T1000 (cell line): ENCODE data around the gene PGF.
"Not testable (repeated sequence)": the region's sequence is repeated elsewhere in the genome, so short reads cannot be mapped to it uniquely, and the experiment has no call there.

Experiments used
- DNase-seq: peaks from one replicate; lab custom pipeline; 2025; ENCODE audit warnings: mixed read lengths; lab: John Stamatoyannopoulos, UW

Gene PGF

DNA sequence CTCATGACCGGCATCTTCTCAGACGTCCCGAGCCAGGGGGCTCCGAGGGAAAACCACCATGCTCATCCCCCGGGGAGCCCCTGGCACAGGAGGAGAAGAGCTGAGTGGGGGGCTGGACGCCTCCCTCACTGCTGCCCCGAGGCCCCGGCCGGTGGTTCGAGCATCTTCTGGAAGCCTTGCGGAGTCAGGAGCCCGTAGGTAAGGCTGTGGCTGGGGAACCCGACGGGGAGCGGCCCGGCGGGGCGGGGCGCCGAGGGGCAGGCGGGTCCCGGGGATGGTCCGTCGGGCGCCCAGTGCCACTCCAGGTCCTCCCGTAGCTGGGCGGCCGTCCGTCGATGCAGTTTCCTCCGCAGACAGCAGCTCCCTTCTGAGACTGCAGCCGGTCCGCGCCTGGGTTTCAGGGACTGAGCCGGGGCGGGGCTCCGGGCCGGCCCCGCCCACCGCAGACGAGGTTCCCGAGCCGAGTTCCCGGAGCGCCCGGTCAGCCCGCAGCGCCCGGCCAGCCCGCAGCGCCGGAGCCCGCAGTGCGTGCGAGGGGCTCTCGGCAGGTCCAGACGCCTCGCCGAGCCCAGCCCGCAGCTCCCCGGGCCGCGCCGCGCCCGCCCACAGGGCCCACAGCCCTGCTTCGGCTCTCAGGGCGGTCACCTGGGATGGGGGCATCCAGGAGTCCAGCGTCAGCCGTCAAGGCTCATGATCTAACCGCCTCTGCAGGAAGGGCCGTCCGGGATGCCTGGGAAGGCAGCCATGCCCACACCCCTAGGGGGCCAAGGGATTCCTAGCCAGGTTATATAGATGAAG is at the start of gene PGF:
Gene PGF, minus strand, starts transcription at position 369 of the 798 bp plus-strand sequence. Its CDS starts 355 bp downstream, at position 14.
- peak; percentile 26 for DNase-seq

DNA sequence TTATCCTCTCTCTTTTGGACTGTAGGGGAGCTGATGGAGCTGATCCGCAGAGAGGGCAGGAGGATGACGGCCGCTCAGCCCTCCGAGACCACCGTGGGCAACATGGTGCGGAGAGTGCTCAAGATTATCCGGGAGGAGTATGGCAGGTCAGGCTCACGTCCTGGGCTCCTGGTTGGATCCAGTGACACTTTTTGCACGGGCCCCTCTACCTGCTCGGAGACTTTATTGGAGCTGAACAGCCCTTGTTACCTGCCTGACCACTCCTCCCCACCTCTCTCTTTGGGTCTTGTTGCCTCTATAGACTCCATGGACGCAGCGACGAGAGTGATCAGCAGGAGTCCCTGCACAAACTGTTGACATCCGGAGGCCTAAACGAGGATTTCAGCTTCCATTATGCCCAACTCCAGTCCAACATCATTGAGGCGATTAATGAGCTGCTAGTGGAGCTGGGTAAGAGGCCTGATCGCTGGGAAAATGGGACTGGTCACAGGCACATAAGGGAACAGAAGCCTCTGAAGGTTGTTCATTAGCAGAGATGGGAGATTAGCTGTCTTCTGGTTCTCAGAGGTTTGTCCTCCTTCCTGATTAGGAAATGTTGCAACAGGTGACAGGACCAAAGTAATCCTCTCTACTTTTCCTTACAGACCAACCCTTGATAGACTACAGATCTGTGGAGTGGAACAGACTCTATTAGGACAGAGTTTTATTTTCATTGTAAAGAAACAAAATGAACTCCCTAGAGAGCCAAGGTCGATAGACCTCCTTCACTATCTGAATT is 48.0 kb upstream of the PGF start:
- DNase-seq: no peak

DNA sequence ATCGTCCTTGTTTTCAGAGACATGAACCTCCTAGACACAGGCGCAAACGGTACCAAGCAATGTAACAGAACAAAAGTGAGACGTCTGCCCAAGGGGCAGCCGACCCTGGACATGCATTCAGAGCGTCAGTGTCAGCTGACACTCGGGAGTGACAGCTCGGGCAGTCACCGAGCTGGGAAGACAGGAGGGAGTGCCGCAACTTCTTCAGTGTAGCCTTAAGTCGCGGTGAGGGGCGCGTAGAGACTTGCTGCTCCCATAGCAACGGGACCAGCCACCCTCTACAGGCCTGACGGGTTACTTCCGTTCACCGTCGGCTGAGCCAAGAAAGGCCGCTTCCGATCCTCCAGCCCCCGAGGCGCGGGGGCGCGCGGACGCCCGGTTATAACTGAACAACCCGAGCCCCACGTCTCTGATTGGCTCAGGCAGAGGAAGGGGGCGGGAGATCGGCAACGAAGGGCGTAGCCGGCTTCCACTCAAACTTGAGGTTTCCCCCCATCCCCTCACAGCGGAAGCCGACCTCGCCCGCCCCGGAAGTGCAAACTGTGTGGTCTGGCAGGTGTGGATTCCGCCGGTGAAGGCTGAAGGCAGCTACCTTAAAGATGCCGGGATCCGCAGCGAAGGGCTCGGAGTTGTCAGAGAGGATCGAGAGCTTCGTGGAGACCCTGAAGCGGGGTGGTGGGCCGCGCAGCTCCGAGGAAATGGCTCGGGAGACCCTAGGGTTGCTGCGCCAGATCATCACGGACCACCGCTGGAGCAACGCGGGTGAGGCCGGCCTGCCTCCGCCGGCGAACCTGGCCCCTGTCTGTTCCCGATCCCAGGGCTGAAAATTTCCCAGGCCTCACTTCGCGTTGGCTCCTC is 47.2 kb upstream of the PGF start, which contains the start of gene EIF2B2:
Gene EIF2B2, plus strand, starts transcription at position 530 of the 858 bp plus-strand sequence. Its CDS starts 70 bp downstream, at position 600.
- peak; percentile 95 for DNase-seq

DNA sequence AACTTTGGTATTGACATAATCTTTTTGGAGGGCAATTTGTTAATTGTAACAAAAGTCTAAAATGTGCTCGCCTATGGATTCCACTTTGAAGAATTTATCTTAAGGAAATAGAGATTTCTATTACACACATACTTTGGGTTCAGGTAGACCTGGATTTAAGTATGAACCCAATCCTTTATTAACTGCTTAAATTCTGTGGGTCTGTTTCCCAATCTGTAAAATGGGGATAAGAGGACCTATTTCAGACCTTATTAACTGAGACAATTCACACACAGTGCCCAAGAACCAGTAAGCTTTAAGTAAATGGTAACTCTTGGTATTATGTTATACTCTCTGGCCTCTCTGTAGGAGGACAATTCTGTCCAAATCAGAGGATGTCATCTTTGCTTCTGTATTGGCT is 46.5 kb upstream of the PGF start:
- DNase-seq: no peak

DNA sequence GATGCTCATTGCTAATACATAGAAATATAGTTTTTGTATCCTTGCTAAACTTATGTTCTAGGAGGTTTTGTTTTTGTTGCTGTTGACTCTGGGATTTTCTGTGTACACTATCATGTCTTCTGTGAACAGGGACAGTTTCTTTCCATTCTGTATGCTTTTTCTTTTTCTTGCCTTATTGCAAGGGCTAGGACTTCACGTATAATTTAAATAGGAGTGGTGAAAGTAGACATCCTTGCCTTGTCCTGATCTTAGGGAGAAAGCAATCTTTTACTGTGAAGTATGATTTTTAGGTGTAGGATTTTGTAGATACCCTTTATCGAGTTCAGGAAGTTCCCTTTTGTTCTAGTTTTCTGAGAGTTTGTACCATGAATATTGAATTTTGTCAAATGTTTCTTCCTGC is 45.9 kb upstream of the PGF start:
- DNase-seq: no peak

DNA sequence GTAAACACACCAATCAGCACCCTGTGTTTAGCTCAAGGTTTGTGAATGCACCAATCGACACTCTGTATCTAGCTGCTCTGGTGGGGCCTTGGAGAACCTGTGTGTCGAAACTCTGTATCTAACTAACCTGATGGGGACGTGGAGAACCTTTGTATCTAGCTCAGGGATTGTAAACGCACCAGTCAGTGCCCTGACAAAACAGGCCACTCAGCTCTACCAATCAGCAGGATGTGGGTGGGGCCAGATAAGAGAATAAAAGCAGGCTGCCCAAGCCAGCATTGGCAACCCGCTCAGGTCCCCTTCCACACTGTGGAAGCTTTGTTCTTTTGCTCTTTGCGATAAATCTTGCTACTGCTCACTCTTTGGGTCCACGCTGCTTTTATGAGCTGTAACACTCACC is 40.4 kb upstream of the PGF start:
- DNase-seq: not testable (repeated sequence)

DNA sequence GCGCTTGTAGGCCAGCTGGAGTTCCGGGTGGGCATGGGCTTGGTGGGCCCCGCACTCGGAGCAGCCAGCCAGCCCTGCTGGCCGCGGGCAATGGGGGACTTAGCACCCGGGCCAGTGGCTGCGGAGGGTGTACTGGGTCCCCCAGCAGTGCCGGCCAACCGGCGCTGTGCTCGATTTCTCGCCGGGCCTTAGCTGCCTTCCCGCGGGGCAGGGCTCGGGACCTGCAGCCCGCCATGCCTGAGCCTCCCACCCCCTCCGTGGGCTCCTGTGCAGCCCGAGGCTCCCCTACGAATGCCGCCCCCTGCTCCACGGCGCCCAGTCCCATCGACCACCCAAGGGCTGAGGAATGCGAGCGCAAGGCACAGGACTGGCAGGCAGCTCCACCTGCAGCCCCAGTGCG is 38.8 kb upstream of the PGF start:
- not testable (repeated sequence) for DNase-seq

DNA sequence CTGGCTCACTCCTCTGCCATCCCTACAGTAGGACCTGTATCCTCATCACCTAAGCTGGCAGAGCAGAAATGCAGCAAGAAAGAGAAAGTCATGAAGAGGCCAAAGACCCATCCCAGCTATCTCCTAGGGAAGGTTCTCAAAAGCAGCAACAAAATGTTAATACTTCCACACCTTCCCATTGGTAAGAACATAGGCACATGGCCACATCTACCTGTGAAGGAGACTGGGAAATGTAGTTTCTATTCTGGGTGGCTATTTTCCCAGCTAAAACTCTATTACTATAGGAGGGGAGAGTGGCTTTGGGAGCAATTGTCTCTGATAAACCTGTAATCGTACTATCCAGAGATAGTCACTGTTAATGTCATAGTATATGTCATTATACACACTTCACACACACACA is 33.6 kb upstream of the PGF start:
- no peak for DNase-seq

DNA sequence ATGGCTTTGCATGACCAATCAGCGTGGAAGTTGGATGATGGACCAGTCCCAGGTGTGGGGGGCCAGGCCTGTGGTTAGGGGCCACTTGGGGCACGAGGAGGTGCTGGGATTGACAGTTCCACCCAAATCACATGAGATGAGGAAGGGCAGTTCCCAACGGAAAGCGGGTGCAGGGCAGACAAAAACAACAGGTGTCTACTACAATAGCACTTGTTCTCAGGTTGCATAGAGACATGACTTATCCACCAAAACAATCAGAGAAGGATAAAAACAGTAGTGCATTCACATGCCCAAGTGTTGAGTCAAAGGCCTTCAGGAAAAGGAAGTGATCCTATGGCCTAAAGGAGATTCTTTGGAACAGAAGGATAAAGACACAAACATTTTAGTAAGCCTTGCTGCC is 32.7 kb upstream of the PGF start:
- DNase-seq: no peak

DNA sequence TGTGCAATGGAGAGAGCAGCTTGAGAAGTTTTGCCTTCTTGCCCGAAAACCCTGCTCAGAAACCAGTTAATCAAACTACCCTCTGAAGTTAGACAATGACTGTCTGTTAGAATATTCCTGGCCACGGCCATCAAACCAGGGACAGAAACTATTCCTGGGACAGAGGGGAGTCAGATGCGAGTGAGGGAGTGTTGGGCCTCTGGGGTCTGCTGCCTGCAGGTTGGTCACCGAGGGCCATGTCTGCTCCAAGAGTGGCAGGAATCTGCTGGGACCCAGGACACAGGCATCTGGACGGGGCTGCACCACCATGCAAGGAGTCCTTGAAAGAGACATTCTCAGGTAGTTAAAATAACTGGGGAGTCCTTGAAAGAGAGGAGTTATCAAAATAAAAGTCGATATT is 30.4 kb upstream of the PGF start:
- DNase-seq: no peak

DNA sequence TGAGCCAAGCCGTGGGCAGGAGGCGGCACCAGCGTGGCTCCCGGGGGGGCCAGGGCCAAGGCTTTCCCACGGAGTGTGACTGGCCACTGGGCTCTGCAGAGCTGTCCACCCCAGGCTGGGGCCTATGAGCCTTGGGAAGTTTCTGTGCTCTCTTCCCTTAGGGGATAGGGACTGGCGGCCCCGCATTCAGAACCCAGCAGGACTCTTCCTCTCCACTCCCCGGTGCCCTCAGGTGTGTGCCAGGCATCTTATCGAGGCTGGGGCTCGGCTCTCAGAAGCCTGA is 29.6 kb upstream of the PGF start:
- DNase-seq: no peak

DNA sequence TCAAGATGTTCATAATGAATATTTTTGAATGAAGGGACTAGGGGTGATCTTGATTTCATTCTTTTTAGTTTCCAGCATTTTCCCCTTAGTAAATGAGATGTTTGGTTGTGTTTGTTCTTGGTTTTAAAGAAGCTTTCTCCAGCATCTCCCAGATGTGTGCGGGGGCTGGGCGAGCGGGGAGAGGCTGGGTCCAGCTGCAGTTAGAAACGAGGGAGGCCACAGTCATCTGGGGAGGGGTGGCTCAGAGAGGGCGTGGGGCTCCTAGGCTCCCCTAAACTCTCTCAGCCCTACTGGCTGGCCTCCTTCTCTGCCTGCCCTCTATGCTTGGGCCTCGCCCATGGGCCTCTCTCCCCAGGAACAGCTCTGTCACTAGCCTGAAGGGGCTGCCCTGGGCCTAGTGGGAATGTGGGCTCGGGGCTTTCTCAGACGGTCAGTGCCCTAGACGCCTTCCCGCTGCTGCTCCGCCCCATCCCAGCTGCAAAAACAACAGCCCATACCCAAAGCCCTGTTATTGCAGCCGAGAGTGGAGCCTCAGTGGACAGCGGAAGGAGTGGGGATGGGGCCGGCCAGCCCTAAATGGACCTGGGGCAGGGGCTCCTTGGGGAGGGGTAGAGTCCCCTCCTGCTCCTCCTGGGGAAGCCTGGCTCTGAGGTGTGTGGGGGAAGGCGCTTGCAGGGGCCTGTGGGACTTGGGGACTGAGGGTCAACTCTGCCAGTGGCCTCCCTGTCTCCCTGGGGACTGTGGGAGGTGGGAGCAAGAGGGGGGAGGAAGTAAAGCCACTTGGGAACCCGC is 29.0 kb upstream of the PGF start:
- no peak for DNase-seq

DNA sequence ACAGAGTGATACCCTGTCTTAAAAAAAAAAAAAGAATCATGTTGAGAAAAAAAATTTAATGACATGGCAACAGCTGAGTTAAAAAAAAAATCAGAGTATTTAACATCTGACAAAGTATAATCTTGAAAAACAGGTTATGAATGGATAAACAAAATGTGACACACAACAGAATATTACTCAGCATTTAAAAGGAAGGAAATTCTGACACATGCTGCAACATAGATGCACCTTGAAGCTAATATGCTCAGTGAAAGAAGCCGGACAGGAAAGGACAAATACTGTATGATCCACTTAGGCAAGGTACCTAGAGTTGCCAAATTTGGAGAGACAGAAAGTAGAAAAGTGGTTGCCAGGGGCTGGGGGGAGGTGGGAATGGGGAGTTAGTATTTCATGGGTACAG is 27.9 kb upstream of the PGF start:
- no peak for DNase-seq

DNA sequence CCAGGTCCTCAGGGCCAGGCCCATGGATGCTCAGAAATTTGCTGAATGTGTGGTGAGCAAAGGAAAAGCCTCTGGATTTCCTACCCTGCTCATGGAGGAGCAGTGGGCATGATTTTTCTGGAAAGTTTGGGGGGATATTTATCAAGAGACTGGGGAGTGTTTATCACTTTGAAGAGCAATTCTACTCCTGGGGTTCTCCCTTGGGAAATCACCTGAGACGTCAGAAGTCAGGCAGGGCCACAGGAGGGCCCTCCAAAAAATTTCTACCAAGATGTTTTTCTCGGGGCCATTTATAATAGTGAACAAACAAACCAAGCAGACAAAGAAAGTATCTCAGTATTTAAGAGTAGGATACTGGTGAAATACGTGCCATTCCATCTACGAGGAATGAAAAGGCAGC is 27.3 kb upstream of the PGF start:
- DNase-seq: no peak

DNA sequence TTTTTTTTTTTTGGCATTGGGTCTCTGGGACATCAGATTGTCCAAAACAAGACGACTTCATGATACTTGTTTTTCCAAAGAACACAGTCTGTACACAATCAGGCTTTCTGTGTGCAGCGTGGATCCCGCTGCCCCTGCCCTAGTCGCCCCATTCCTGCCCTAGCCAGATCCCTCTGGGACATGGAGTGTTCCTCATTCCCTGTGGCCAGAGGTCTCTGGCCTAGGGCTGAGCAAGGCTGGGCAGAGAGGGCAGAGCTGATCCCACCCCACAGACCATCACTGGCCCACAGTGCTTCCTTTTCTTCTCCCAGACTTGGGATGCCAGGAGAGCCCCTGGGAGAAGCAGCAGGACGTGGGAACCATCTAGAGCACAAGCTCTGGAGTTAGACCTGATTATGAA is 26.4 kb upstream of the PGF start:
- no peak for DNase-seq

DNA sequence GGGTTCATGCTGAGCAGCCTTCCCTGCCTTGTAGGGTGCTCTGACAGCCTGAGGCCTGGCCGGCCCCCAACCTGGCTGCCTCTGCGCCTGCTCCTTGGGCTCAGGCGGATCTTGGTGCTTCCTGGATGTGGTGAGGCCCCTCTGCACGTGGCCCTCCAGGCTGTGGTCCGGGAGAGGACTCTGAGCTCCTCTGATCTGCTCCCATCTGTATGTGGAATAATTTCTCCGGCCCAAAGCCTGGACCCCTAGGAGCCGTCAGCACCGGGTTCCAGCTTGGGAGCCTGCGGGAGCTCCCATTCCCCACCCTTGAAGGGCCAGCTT is 26.0 kb upstream of the PGF start:
- DNase-seq: no peak

DNA sequence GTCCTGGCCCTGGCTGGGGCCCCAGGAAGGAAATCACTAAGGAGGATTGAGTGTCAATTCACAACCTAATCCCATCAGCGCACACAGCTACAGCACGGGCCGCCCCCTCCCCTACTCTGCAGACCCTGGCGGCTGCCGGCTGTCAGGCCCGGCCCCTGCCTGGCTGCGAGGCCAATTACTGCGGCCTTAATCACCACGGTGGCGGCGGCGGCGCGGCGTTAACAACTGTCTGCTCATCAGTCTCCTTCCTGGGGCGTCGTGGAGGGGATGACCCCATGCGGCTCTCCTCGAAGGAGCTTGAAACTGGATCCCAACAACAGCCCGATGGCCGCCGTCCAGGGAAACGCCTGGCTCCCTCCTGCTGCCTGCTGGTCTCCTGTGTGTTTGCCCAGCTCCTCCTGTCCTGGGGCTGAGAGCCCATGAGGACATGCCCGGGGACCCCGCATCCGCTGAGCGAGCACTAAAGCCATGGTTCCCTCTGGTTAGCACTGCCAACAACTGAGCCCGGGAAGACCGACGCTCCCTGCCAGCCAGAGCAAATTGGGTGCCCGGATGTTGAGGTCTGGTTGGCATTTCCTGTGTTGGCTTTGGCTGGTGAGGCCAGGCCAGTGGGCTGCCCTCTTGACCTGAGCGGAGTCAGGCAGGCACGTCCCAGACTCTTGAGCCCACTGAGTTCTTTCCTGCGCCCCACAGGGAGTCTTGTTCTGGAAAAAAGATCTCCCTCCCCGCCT is 25.5 kb upstream of the PGF start:
- no peak for DNase-seq

DNA sequence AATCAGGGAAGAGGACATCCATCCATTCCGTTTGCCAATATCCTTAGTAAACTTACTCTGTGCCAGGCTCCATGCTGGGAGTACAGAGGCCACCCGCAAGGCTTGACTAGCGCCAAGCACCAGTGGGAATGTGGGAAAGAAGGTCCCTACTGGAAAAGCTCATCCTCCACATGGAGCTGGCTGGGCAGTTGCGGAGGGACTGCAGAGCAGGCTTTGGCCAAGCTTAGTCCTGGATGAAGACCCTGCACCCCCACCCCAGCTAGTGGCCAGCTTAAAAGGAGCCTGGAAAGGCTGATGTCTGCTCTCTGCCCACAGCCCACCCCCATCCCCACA is 25.0 kb upstream of the PGF start:
- DNase-seq: no peak

DNA sequence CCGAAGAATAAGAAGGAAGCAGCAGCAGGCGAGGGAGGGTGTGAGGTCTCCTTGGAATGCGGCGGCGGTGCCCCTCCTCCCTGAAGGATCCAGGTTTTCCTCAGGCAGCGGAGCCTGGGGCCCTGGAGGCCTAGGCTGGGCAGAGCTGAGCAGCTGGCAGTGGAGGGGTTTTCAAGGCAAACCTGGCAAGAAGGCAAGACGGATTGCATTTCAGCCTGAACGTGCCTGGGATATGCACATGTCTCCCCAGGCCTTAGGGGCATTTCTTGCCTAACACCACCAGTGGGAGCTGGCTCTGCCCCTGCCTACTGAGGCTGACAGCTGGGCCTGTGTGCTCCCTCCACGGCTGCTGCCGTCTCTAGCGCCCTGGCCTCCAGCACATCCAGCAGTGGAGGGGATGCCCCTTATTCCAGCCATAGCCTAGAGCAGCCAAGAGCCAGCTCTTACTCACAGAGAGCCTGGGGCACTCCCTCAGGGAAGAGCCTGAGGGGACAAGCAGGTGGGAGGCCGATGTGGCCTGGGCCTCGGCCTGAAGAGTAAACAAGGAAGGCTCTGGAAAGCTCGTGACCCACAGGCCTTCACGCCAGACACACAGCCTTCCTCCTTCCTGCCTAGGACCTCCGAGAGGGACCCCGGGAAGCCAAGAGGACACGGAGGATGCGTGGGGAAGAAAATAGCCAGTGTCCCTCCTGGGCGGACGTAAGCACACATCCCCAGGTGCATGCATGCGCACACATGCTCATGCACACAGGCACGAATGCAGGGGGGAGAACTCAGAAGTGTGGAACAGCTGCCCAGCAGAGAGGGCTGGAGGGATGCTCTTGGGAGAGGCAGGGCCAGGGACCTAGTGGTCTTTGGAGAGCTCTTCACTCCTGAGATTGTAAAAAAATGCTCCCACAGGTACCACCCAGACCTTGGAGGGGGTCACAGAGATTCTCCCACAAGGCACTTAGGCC is 24.3 kb upstream of the PGF start:
- DNase-seq: peak; percentile 78

DNA sequence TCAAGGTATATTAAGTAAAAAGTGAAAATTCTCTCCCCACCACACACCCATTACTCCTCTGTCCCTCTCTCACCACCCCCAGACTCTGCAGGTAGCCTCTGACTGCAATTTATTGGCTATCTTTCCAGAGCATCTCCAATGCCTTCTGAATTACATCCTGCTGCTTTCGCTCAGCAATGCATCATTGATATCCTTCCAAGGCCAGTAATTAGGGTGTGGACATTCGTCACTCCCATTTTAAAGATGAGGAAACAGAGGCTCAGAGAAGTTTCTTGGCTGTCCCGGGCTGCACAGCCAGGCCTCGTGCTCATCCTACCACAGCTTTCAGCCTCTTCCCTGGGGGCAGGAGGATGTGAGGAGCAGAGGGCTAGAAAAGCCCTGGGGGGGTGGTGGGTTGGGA is 23.6 kb upstream of the PGF start:
- no peak for DNase-seq
